HG03558 (cell line): ENCODE results near the gene PNPLA2.

Experiments used
- ATAC-seq: cut with Tn5 transposase; IDR thresholded peaks from one replicate; pipeline ENCODE4 v1.9.1; 2021; ENCODE audit warnings: moderate number of reproducible peaks; ENCODE audit not compliant: unreplicated experiment; ENCODE audit errors: extremely low read depth

The PNPLA2 gene

DNA sequence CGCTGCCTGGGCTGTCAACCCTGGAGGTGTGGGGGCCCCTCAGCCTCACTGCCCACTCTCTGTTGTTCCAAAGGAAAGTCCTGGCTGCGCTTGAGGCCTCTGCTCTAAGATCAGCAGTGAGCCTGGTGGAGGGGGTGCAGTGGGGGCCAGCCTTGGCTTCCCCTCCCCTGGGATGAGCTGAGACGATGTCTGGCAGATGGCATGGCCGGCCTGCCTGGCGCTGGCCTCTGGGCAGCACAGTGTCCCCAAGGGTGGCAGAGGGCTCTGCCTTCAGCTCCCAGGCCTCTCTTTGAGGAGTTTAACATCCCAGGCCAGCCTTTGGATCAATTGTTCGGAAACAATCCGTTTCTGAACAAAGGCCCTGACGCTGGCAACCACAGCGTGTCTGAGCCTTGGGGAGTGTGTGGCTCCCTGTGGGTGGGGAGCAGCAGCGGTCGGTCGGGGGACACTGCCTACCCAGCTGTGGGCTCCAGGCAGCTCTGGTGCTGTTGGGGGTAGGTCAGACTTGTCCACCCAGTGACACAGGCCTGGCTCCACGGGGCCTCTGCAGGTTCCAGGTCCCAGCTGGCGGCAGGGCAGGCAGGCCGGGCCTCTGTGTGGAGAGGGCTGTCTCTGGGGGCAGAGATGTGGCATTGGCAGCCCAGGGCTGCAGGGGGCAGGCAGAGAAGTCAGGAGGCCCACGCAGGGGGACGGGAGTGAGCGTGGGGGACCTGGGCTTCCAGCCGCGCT lies 36.1 kb downstream of the PNPLA2 start:
- no peak for ATAC-seq

DNA sequence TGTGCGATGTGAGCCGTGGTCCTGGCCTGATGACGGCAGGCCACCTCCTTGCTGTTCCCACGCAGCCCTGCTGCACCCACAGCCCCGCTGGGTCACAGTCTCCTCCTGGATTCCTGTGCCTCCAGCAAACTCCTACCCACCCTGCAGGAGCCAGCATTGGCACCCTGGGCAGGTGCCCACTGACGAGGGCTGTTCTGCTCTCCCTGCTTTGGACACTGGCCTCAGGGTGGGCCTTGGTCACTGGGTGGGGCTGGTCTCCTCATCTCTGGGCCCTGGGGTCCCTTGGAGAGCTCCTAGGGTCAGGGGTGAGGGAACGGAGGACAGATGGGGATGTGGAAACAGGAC lies 36.6 kb downstream of the PNPLA2 start:
- no peak for ATAC-seq

DNA sequence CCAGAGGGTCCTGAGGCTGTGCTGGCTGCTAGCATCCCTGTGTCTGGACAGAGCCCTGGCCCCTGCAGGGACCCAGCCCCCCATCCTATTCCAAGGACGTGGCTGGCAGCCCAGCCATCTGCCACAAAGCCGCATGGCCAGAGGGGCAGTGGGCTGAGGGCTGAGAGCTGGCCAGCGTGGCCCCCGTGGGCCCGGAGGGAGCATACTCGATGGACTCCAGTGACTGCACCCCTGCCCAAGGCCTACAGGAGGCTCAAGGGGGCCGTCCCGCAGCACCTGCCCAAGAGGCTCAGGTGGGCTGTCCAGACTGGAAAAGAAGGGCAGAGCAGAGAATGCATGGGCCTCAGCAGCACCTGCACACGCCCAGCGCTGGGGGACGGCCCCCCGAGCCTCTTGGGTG lies 37.1 kb downstream of the PNPLA2 start:
- no peak for ATAC-seq

DNA sequence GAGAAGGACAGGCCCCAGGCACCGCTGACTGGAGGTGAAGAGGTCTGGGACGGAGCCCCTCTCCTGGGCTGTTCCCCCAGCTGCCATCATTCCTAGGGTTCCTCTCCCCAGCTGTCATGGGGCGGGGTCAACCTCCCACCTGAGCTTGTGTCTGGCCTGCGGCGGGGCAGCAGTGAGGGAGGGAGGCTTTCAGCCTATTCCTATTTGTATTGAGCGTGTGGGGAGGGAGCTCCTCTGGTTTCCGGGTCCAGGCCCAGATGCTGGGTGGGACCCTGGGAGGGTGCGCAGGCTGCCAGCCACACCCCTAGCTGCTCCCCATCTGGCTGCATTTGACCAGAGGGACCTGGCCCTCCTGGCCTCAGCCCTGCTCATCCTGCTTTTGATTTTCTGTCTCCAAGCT lies 37.7 kb downstream of the PNPLA2 start:
- ATAC-seq = no peak

DNA sequence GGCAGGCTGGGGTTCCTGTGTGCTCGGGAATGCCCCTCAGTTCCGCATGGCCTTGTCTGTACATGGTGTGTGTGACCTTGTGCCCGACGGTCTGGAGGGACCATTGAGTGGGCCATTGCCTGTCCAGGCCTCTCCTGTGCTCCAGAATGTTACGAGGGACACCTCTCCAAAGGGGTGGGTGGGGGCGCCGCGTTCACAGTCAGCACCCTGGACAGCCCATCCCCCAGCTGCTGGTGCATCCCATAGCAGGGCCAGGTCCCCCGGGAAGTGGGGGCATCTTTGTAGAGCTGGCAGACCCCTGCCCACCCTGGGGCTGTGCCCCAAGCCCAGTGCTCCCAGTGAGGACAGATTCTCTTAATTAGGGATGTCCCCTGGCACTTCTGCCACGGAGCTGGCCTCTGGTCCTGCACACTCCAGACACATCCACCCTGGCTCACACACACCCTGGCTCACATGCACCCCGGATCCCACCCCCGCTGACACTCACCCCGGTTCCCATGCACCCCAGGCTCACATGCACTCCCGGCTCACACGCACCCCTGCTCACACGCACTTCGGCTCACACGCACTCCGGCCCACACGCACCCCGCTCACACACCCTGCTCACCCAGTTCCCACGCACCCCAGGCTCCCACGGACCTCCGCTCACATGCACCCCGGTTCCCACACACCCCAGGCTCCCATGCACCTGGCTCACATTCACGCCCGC lies 39.5 kb downstream of the PNPLA2 start:
- ATAC-seq = no peak

DNA sequence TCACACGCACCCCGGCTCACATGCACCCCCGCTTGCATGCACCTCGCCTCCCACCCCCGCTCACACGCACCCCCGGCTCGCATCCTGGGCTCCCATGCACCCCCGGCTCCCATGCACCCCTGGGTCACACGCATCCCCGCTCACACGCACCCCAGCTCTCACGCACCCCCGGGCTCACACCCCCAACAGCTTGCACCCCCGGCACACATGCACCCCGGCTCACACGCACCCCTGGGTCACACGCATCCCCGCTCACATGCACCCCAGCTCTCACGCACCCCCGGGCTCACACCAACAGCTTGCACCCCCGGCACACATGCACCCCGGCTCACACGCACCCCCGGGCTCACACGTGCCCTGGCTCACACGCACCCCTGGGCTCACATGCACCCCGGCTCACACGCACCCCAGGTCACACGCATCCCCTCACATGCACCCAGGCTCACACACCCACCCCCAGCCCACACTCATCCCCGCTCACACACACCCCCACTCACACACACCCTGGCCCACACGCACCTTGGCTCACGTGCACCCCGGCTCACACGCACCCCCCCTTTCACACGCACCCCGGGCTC lies 40.1 kb downstream of the PNPLA2 start:
- ATAC-seq = no peak

DNA sequence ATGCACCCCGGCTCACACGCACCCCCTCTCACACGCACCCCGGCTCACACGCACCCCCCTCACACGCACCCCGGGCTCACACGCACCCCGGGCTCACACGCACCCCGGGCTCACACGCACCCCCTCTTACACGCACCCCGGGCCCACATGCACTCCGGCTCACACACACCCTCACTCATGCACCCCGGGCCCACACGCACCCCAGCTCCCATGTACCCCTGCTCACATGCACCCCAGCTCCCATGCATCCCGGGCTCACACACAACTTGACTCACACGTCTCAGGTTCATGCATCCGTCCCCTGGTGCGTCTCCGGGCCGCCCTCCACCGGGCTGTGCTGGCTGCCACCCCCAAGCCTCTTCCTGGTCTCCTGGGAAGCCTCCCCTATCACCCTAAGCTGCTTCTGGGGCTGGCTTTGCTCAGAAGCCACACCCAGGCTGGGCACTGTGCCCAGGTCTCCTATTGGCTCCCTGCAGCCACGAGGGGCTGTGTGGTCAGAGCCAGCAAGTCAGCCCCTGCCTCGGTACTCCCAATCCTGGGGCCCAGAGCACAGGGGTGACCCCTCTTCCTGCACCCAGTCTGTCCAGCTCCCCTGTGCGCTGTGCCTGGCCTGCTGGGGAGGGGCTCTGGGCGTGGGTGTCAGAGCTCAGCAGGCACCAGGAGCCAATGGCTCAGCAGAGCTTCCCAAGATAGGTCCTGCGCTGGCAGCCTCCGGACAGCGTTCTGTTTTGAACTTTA lies 40.8 kb downstream of the PNPLA2 start:
- ATAC-seq = no peak

DNA sequence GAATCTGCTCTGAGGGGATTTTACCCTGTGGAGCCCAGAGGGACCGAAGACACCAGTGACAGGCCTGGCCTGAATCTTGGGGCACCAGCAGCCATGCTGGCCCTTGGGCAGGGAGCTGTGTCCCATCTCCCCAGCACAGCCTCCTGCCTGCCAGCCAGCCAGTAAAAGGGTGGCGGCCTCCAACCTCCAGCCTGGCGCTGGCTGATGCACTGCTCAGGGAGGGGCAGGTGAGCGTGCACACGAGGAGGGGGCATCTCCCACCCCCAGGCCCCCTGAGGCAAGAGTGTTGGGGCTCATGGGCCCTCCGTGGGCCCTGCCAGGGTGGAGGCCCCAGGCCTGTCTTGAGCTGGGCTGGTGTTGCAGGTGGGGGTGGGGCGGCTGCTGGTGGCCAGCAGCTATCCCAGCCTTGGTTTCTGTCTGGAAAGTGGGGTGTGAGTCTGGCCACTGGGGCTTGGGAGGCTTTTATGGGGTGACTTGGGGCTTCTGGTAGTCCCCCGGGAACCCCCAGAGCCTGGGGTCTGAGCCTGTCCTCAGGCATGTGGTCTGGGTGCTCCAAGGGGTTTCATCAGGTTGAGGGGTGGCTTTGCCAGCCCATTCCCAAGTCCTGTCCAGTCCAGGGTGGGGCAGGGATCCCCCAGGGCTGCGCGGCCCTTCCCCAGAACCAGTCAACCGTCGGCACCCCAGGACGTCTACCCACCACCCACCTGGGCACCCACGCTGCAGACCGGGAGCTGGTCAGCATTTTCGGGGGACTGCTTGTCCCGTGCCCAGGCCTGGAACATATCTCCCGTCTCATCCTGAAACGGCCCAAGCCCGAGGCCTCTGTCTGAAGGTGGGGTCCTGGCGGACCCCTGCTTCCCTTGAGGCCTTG lies 41.8 kb downstream of the PNPLA2 start:
- no peak for ATAC-seq

DNA sequence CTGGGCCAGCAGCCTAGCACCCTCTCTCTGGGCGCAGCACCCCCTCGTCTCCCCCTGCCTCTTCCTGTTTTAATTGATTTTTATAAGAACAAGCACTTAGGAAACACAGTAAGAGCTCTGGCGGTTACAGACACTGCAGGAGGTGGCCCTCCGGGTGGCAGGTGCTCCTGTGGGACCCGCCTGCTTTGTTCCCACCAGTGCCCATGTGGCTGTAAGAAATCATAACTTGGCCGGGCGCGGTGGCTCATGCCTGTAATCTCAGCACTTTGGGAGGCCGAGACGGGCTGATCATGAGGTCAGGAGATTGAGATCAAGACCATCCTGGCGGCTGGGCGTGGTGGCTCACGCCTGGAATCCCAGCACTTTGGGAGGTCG lies 42.4 kb downstream of the PNPLA2 start:
- ATAC-seq = no peak

DNA sequence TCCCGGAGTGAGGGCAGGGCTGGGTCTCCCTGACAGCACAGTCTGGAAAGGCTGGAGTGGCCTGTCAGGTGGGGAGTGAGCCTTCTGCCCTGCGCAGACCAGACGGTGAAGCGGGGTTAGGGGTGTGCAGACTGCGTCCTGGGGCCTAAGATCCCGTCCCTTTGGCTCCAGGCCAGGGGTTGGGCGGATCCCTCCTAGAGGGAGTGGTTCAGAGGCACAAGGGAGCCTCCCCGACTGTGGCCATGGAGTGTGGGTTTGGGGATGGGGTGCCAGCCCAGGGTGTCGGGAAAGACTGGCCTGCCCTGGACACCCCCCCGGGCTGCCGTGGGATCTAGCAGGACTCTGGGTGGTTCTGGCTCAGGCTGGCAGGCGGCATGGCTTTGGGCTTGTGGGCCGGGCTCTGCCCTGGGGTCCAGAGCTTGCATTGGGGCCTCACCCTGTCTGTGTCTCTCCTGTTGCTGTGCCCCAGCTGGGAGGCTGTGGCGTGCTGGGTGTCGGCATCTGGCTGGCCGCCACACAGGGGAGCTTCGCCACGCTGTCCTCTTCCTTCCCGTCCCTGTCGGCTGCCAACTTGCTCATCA lies 43.5 kb downstream of the PNPLA2 start:
- no peak for ATAC-seq

DNA sequence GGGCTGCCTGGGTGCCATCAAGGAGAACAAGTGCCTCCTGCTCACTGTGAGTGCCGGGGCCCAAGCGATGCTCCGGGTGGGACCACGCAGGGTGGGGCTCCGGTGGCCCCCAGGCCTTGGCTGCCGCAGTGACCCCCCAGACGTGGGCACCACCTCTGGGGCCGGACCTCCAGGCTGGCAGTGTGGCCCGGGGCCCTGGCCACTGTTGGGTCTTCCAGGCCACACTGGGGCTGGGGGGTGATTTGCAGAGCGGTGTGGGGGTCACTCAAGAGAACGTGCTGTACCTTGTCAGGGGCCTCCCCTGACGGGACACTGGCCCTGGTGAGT lies 43.9 kb downstream of the PNPLA2 start:
- ATAC-seq = no peak

DNA sequence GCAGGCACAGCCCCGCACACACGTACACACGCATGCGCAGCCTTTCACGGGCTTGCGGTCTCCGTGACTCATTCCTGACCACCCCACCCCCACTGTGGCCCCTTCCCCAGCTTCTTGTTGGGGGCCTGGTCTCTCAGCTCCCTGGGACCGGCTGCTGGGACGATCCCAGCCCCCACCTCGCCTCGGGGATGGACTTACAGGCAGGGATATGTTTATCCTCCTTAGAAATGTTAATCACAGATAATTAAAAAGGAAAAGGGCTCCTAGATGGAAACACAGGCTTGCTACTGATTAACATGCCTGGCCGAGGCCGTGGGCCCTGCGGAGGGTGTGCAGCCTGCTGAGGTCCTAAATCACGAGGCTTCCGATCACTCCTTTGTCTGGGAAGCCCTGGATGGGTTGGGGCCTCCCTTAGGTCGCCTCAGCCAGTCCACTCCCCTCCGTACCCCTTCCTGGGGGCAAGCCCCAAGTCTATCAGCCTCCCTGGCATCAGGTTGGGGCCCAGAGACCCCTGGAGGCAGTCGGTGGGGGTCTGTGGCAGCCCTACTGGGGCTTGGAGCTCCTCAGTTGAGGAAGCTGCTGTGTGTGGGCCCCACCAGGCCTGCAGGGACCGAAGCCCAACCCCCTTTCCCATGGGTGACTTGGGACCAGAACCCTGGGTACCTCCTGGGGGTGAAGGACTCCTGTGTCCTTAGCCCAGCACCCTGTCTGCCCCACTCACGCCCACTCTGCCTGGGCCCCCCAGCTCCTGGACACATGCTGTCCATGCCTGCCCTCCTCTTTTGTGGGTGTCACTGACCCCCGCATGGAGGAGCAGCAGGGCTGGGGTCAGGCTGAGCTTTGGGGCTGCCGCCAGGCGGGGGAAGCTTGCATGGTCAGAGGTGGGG lies 44.6 kb downstream of the PNPLA2 start:
- no peak for ATAC-seq

DNA sequence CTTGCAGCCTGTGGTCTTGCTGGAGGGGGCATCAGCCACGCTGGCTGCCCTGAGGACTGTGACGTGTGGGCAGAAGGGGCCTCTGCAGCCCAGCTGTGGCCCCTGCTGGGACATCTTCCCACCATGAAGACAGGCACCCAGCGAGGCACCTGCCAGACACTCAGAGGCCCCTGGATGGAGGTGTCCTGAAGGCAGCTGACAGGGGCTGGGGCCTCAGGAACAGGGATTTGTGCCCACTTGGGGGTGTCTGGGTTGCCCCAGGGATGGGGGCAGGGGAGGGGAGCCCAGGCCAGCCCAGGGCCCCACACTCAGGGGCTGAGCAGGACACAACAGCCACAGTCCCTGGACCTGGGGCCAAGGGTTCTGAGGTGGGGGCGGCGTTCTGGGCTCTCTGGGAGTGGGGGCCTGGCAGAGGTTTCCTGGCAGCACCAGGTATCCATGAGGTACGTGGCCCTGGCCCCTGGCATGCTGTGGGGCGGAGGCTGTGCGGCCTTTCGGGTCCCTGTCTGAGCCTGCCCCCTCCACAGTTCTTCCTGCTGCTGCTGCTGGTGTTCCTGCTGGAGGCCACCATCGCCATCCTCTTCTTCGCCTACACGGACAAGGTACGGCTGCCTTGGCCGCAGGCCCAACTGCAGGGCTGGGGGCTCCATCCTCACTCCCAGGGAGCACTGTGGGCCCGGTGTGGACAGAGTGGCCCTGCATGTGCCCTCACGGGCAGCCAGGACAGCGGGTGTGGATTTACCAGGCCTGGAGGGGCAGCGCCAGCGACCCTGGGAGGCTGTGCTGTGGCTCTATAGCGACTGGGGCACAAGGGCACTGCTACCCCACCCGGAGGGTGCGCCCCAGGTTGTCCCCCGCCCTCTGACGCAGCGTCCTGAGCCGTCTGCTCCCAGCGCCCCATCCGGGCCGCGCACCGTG lies 45.5 kb downstream of the PNPLA2 start:
- ATAC-seq = no peak

DNA sequence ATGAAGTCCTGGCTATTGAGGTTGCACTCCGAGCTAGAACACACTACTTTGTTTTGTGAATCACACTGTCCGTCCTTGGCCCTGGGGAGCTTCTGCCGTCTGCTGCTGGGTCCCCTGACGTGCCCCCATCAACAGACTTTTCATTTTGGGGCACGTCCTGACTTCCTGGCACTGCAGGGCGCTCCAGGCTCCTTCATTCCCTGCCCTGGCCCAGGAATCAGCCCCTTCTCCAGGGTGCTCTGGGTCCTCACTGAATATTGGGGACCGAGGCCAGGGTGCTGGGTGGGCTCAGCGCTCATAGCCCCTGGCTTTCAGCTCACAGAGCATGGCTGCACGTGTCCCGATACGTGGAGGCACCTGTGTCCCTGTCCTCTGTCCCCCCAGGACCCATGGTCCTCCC lies 46.2 kb downstream of the PNPLA2 start:
- ATAC-seq = no peak

DNA sequence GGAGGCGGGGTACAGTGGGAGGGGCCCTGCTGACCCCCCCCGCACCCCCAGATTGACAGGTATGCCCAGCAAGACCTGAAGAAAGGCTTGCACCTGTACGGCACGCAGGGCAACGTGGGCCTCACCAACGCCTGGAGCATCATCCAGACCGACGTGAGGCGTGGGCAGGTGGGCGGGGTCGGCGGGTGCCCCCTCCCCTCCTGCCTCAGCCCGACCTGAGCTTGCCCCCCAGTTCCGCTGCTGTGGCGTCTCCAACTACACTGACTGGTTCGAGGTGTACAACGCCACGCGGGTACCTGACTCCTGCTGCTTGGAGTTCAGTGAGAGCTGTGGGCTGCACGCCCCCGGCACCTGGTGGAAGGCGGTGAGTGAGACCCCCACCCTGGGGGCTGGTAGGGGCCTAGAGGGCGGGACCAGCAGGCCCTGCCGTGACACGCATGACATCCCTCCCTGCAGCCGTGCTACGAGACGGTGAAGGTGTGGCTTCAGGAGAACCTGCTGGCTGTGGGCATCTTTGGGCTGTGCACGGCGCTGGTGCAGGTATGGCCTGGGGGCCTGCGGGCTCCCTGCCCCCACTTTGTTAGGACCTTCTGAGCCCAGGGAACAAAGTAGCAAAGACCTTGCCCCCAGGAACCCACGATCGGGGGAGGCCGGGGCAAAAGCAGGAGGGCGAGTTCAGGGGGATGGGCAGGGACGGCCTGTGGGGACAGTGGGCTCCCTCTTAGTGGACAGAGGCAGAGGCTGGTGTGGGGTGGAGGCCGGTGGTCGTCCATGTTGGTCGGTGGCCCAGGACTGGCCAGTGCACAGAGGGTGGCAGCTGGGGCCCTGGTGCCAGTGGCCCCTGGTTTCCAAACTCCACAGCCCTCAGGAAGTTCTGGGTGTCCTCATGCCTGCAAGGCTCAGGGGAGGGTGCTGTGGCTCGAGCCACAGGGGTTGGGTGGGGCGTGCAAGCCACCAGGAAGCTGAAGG lies 47.0 kb downstream of the PNPLA2 start:
- ATAC-seq = no peak

DNA sequence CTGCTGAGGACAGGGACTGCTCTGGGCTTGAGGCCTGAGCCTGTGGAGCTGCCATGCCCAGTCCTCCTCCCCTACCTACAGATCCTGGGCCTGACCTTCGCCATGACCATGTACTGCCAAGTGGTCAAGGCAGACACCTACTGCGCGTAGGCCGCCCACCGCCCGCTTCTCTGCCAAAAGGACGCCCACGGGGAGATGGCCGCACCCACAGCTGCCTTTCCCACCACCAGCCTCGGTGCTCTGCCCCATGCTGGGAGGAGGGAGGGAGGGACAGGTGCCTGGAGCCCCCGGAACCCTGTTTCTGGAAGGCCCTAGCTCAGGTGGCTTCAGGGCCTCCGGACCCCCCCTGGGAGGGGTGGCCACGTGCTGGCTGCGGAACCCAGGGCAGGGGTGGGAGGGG lies 47.8 kb downstream of the PNPLA2 start:
- no peak for ATAC-seq

DNA sequence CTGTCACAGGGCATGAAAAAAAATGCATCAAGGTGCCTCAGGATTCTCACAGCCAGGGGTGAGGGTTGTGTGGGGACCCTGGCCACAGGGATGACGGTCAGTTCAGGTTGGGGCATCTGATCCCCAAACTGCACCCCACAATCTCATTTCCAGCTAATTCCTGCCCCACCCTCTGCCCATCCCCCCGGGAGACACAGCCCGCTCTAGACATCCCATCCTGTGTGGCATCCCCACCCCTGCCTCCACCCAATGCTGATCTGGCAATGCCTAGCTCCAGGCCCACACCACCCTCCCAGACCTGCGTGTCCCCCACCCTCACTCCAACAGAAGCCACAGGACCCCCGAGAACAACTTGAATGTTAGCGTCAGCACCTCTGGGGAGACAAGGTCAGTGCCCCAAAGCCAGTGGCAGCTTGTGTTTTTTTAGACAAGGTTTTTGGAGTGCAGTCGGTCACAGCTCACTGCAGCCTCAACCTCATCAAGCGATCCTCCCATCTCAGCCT lies 49.2 kb downstream of the PNPLA2 start:
- no peak for ATAC-seq
